Measurements from ENCODE around the gene PPFIBP1. TPM values are rescaled to one million over a fixed set of nuclear protein-coding genes. Genes with fewer than 3 reads are reported as not detected.

Gene PPFIBP1
- total RNA-seq, 2 donors from 2014 or later = 98.5 to 213 TPM

DNA sequence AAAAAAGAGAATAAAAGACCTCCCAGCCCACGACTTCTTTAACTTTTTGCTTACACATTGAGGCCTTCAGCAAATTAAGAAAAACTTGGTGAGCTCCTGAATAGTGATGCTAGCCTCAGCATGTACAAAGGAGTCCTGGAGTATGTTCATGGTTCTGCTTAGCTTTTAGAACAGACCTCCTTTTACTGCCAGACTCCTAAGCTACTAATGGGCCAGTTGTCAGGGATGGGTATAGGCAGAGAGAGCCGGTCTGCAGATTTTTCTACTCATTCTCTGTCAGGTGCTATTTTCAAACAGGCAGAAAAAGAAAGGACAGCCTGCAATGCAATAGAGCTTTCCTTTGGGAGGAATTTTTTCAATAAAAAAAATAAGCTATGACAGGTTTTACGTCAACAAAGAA, 90.4 kb downstream of the PPFIBP1 start:
- peaks cover 31% of the 10 kb centered on the region for H3K4me1 Mint-ChIP-seq
- H3K9ac ChIP-seq (ENCODE audit: extremely low read depth, low read length, poor library complexity, severe bottlenecking) = no peak overlapping the region
- H3K4me3 Mint-ChIP-seq = no peak overlapping the region
- 96 to 100% methylated on average over 1 to 3 of the region's 3 CpGs for WGBS, 2 experiments (ENCODE audit: insufficient coverage in 1 of 2, insufficient read length in 1 of 2)
- no peak overlapping the region for H3K27ac Mint-ChIP-seq
- no peak for DNase-seq
- no peak overlapping the region for H3K4me3 ChIP-seq (ENCODE audit: low read length)
- H3K4me1 ChIP-seq (ENCODE audit: control insufficient read depth, insufficient read depth, low read length) = peaks cover 8% of the 10 kb centered on the region
- no peaks in the 10 kb centered on the region for H3K27me3 ChIP-seq (ENCODE audit: control insufficient read depth, insufficient read depth, low read length, poor library complexity, severe bottlenecking)
- H3K36me3 ChIP-seq (ENCODE audit: control insufficient read depth, insufficient read depth, low read length) = peaks cover 8% of the 10 kb centered on the region
- TF ChIP-seq, protein P1, sequence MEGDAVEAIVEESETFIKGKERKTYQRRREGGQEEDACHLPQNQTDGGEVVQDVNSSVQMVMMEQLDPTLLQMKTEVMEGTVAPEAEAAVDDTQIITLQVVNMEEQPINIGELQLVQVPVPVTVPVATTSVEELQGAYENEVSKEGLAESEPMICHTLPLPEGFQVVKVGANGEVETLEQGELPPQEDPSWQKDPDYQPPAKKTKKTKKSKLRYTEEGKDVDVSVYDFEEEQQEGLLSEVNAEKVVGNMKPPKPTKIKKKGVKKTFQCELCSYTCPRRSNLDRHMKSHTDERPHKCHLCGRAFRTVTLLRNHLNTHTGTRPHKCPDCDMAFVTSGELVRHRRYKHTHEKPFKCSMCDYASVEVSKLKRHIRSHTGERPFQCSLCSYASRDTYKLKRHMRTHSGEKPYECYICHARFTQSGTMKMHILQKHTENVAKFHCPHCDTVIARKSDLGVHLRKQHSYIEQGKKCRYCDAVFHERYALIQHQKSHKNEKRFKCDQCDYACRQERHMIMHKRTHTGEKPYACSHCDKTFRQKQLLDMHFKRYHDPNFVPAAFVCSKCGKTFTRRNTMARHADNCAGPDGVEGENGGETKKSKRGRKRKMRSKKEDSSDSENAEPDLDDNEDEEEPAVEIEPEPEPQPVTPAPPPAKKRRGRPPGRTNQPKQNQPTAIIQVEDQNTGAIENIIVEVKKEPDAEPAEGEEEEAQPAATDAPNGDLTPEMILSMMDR (conservative IDR thresholded peaks at IDR 0.05) = no peak
- no peaks in the 10 kb centered on the region for H3K9me3 ChIP-seq (ENCODE audit: control insufficient read depth, low read length)
- peaks cover 30% of the 10 kb centered on the region for H3K36me3 Mint-ChIP-seq (ENCODE audit: low read depth)
- H3K27me3 Mint-ChIP-seq (ENCODE audit: insufficient read depth) = no peaks in the 10 kb centered on the region
- H3K9me3 Mint-ChIP-seq = no peaks in the 10 kb centered on the region
- no peak overlapping the region for H3K27ac ChIP-seq (ENCODE audit: low read depth, low read length)

DNA sequence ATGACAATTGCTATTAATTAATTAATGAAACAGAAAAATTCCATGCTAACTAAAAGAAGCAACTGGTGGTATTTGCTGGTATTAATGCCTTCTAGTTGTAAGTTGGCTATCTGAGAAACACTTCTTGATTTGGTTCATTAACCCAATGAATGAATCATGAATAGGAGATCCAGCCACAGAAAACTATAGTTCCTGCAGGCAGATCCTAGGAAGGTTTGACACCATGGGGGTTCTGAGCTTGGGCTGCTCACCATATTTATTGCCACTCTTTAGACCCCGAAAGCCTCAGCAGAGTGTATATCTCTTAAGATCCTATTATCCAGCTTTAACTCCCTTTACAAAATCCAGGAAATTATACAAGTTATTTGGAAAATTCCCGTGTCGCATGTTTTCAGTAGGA, 90.9 kb downstream of the PPFIBP1 start:
- TF ChIP-seq, protein P1 (conservative IDR thresholded peaks at IDR 0.05) = no peak
- no peak overlapping the region for H3K4me3 ChIP-seq (ENCODE audit: low read length)
- H3K27ac Mint-ChIP-seq = no peak overlapping the region
- no peaks in the 10 kb centered on the region for H3K9me3 ChIP-seq (ENCODE audit: control insufficient read depth, low read length)
- no peak overlapping the region for H3K4me3 Mint-ChIP-seq
- H3K27me3 Mint-ChIP-seq (ENCODE audit: insufficient read depth) = no peaks in the 10 kb centered on the region
- WGBS, 2 experiments (ENCODE audit: insufficient coverage in 1 of 2, insufficient read length in 1 of 2) = 97% methylated on average over 3 of the region's 3 CpGs; no CpG with 5 or more reads in 1 of the 2 experiments
- no peak for DNase-seq
- no peaks in the 10 kb centered on the region for H3K9me3 Mint-ChIP-seq
- no peak overlapping the region for H3K9ac ChIP-seq (ENCODE audit: extremely low read depth, low read length, poor library complexity, severe bottlenecking)
- no peak overlapping the region for H3K27ac ChIP-seq (ENCODE audit: low read depth, low read length)
- peaks cover 8% of the 10 kb centered on the region for H3K4me1 ChIP-seq (ENCODE audit: control insufficient read depth, insufficient read depth, low read length)
- no peaks in the 10 kb centered on the region for H3K27me3 ChIP-seq (ENCODE audit: control insufficient read depth, insufficient read depth, low read length, poor library complexity, severe bottlenecking)
- H3K36me3 Mint-ChIP-seq (ENCODE audit: low read depth) = peaks cover 28% of the 10 kb centered on the region
- H3K36me3 ChIP-seq (ENCODE audit: control insufficient read depth, insufficient read depth, low read length) = peaks cover 8% of the 10 kb centered on the region
- peaks cover 26% of the 10 kb centered on the region for H3K4me1 Mint-ChIP-seq

DNA sequence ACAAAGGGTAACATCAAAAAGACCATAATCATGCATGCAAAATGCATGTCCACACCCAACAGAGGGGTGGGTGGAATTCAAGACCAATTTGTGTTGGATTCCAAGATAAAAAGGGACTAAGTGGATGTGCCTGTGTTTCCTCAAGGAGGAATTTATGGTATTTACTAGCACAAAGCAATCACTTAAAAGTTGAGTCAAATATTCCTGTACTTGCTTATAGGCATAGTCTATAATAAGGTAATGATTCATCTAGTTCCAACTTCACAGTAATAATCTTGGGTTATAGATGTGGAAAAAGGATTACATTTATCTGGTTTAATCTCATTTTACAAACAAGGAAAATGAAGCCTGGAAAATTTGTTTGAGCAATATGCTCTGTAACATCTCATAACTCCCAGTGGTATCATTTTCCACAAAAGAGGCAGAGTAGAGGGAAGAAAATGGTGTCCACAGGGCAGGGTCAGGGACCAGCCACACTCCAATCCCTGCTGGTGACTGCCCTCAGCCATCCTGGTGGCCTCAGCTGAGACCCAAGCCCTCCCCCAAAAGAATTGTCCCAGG, 91.4 kb downstream of the PPFIBP1 start:
- Histone ChIP-seq H3K4me1 (ENCODE audit: control insufficient read depth, insufficient read depth, low read length) (peaks cover 8% of the 10 kb centered on the region), H3K9me3 (ENCODE audit: control insufficient read depth, low read length) (no peaks in the 10 kb centered on the region), H3K4me3 (ENCODE audit: low read length) (no peak overlapping the region), H3K9ac (ENCODE audit: extremely low read depth, low read length, poor library complexity, severe bottlenecking) (no peak overlapping the region), H3K27me3 (ENCODE audit: control insufficient read depth, insufficient read depth, low read length, poor library complexity, severe bottlenecking) (no peaks in the 10 kb centered on the region), H3K36me3 (ENCODE audit: control insufficient read depth, insufficient read depth, low read length) (peaks cover 8% of the 10 kb centered on the region), H3K27ac (ENCODE audit: low read depth, low read length) (no peak overlapping the region)
- no peak for DNase-seq
- Mint-ChIP-seq H3K27me3 (ENCODE audit: insufficient read depth) (no peaks in the 10 kb centered on the region), H3K4me3 (no peak overlapping the region), H3K4me1 (peaks cover 29% of the 10 kb centered on the region), H3K36me3 (ENCODE audit: low read depth) (peaks cover 31% of the 10 kb centered on the region), H3K9me3 (no peaks in the 10 kb centered on the region), H3K27ac (no peak overlapping the region)
- TF ChIP-seq, protein P1 (conservative IDR thresholded peaks at IDR 0.05) = no peak
